ENCODE results near the gene TIMMDC1.

The TIMMDC1 gene

DNA sequence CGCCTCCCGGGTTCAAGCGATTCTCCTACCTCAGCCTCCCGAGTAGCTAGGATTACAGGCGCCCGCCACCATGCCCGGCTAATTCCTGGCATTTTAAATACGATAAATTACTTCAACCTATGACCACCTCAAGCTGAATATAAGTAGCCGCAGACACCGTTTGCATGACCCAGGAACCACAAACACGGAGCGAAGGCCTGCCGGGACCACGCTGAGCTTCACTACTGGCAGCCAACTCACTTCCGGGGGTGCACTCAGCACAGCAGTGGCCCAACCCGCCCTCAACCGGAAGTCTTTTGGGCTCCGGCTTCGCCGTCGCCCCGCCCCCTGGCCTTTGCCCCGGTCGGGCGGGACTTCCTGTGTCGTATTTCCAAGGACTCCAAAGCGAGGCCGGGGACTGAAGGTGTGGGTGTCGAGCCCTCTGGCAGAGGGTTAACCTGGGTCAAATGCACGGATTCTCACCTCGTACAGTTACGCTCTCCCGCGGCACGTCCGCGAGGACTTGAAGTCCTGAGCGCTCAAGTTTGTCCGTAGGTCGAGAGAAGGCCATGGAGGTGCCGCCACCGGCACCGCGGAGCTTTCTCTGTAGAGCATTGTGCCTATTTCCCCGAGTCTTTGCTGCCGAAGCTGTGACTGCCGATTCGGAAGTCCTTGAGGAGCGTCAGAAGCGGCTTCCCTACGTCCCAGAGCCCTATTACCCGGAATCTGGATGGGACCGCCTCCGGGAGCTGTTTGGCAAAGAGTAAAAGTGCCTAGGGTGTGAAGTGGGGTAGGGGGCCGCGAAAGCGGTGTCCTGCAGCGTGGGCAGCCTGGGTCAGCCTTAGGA is at the start of gene TIMMDC1:
Gene TIMMDC1, plus strand, starts transcription at position 362 of the 826 bp plus-strand sequence. Its CDS starts 187 bp downstream, at position 549.
- DNase-seq: peak; percentile 94

GRCh38 chr3:119453822-119454221 is 44.5 kb upstream of the TIMMDC1 start:
- no peak for DNase-seq

GRCh38 chr3:119456469-119456868 is 41.9 kb upstream of the TIMMDC1 start:
- DNase-seq: no peak

GRCh38 chr3:119457246-119457645 is 41.1 kb upstream of the TIMMDC1 start:
- no peak for DNase-seq

- peak; percentile 97 for DNase-seq
These were observed 34.9 kb upstream of the TIMMDC1 start, which contains the start of gene TMEM39A for GRCh38 chr3:119463171-119464169. Gene TMEM39A (minus strand): TSS chr3:119463615. CDS start chr3:119462074, 1,541 bp downstream.

GRCh38 chr3:119468041-119468440 is 30.3 kb upstream of the TIMMDC1 start:
- DNase-seq: no peak

DNA sequence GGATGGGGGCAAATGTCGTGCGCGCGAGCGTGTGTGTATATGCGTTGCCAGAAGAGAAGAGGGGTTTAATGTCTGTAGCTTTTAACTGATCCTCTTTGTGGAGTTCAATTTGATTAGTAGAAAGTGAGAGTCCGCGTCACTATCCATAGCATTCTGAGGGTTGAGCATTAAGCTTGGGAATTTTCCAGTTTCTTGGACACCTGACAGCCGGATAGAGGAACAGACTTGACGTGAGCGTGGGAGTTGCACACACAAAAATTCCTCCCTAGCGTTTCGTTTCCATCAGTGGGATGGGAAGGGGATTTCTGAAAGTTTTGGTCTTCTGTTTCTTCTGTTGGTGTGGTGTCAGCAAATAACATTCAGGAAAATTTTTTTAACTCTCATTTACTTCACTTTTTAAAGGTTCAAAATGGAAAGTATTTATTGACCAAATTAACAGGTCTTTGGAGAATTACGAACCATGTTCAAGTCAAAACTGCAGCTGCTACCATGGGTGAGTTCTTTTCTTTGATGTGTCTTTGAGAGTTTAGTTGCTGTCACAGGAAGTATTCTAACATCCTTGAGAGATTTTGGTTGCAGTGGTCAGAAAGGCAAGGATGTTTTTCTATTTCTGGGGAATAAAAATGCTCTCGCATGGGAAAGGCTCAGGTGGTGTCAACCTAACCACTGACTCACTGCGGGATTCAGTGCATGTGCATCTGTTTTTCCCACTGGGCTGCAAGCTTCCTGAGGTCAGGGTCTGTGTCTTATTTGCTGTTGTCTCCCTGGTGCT is 28.7 kb upstream of the TIMMDC1 start:
- DNase-seq: no peak

DNA sequence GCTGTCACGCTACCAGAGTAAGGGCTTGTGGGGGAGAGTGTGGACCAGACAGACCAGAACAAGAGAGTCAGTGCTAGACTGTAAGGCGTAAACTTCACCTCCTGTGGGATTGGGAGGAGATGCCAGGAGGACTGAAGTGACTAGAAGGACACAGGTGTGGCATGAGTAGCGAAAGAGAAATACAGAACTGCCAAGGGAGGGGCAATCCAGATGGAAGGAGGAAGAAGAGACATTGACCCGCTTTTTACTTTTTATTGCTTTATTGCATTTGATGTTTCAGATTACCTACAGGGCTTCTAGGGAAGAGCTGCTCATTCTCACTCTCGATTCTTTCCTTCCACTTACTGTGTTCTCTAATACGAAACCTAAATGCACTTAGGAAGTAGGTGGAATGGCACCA is 27.5 kb upstream of the TIMMDC1 start:
- no peak for DNase-seq

DNA sequence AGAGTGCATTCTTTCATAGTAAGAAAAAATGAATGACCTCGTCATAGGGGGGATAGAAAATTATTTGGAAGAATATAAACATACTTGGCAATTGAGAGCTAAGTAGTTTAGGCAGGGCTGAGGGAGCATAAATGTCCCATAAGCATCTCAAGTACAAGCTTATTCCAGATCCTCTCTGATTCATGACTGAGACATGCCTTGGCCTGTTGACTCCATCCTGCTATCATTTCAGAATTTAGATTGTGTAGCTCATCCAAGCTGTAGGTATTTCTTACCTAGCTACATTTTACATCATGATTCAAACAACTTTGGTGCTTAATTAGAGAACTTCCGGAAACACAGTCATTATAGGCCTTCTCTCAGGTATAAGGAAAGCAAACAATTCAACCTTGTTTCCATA is 17.3 kb upstream of the TIMMDC1 start:
- no peak for DNase-seq

GRCh38 chr3:119483101-119483500 is 15.2 kb upstream of the TIMMDC1 start:
- no peak for DNase-seq

- no peak for DNase-seq
These were observed 12.8 kb upstream of the TIMMDC1 start for GRCh38 chr3:119485563-119485962.

DNA sequence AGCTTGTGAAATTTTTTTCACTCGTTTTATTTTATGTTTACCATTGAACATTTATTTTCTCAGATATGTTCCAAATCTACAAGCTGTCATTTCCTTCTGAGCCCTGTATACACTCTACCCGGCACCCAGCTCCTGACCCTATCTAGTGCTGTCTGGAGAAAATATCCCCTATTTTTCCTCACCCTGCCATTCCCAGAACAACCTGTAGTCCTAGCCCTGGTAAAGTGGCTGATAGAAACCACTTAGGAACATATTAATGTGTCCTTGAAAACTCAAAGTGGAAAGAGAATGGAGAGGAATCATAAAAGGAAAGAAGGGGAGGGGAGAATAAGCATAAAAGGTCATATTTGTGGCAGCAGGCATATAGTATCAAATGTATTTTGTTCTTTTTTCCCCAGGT is 8.2 kb upstream of the TIMMDC1 start:
- DNase-seq: no peak

DNA sequence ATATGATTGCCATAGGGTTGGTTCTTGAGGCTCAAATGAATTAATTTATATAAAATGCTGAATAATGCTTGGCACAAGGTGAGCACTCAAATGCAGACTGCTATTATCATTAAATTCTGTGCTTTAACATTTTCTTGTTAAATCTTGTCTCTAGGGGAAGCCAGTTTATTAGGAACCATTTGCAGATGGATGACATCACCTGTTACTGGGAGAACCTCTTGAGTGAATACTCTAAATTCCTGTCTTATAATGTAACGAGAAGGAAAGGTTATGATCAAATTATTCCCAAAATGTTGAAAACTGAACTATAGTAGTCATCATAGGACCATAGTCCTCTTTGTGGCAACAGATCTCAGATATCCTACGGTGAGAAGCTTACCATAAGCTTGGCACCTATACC is 6.2 kb upstream of the TIMMDC1 start:
- no peak for DNase-seq

DNA sequence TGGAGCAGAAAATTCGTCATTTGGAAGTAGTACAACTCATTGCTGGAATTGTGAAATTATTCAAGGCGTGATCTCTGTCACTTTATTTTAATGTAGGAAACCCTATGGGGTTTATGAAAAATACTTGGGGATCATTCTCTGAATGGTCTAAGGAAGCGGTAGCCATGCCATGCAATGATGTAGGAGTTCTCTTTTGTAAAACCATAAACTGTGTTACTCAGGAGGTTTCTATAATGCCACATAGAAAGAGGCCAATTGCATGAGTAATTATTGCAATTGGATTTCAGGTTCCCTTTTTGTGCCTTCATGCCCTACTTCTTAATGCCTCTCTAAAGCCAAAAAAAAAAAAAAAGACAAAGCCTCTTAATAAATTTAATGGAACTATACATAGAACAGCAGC is 5.5 kb upstream of the TIMMDC1 start:
- no peak for DNase-seq

GRCh38 chr3:119494597-119494996 is 3.8 kb upstream of the TIMMDC1 start:
- DNase-seq: no peak

DNA sequence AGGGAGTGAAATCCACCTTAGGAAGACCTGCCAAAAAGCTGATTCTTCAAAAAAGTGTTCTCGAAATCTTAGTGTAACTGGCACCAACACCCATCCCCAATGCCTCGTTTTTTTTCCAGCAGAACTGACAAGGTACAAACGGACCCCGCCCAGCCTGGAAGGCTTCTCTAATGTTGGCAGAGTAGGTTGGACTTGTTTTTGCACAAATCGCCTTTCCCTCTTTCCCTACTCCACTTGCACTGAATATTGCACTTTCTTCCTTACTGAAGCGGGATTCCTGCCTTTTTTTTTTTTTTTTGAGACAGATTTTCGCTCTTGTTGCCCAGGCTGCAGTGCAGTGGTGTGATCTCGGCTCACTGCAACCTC is 544 bp upstream of the TIMMDC1 start:
- no peak for DNase-seq

DNA sequence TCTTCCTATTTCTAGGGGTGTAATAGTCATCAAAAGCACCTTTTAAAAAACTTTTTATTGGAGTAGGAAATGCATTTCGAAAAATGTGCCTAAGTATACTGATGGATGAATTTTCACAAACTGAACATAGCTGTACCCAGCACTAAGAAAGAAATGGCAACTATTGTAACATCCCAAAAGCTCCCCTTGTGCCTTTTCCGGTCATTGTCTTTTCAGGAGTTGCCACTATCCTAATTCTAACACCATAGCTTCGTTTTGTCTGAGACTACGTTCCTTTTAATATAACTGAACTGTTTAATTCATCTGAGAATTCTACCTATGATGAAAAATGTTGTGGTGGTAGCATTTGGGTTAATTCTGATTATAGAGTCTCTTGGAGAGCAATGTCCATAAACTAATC is 1.9 kb downstream of the TIMMDC1 start:
- DNase-seq: no peak

GRCh38 chr3:119500901-119501300 is 2.6 kb downstream of the TIMMDC1 start:
- no peak for DNase-seq

- no peak for DNase-seq
These were observed 8.3 kb downstream of the TIMMDC1 start for GRCh38 chr3:119506631-119507030.

DNA sequence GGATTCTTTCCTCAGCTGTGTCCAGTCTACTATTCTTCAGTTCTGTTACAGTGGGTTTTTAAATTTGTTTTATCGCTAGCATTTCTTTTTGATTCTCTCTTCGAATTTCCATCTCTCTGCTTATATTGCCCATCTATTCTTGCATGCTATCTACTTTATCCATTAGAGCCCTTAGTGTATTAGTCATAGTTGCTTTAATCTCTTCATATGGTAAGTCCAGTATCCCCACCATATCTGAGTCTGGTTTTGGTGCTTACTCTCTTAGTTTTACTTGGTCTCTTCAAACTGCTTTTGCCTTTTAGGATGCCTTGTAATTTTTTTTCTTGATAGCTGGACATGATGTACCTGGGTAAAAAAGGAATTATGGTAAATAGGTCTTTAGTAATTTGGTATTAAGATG is 9.1 kb downstream of the TIMMDC1 start:
- DNase-seq: no peak

- no peak for DNase-seq
These were observed 10.0 kb downstream of the TIMMDC1 start for GRCh38 chr3:119508172-119508845.

DNA sequence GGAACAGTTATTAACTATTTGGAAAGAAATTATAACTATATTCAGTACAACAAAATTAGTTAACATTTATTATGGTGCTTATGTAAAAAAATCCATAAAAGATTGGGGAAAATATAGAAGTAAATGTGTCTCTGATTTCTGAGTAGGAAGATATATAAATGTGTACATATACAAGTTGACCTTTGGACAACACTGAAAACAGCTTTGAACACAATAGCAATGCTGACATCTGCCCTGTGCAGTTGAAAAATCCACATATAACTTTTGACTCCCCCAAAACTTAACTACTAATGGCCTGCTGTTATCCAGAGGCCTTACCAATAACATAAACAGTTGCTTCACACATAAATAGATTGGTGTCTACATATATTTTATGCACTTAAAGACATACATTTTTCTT is 12.3 kb downstream of the TIMMDC1 start:
- DNase-seq: no peak
